B cell (primary cell): Measurements from ENCODE around the gene LILRB4. TPM values are rescaled to one million over a fixed set of nuclear protein-coding genes. Genes with fewer than 3 reads are reported as not detected.
"Not testable (repeated sequence)": the region's sequence is repeated elsewhere in the genome, so short reads cannot be mapped to it uniquely, and the experiment has no call there.

Experiments
- ATAC-seq: fragments of 200-7000 bp; cut with Tn5 transposase; one replicate; pipeline ENCODE4 v1.10.0; 2021; ENCODE audit warnings: low read depth, mild to moderate bottlenecking, moderate number of reproducible peaks, moderate library complexity
- CTCF ChIA-PET: fragments of 350-600 bp; sonication (Branson Sonifier 250); formaldehyde crosslinking; loops from one replicate; lab custom pipeline; 2021; ENCODE audit warnings: antibody characterized with exemption, inconsistent platforms; lab: Charles Lee
- POLR2A ChIA-PET: fragments of 350-600 bp; sonication (Branson Sonifier 250); formaldehyde crosslinking; loops from one replicate; lab custom pipeline; 2021; ENCODE audit warnings: antibody characterized with exemption; lab: Charles Lee
- DNase-seq: peaks from one replicate; pipeline ENCODE4 v3.0.0; 2013
- H2AFZ ChIP-seq: 2 replicates; pipeline ENCODE4 v1.6.1; 2012; ENCODE audit warnings: mild to moderate bottlenecking, low read depth, low read length; ENCODE audit not compliant: insufficient read depth, poor library complexity, severe bottlenecking
- H3K27ac ChIP-seq, 2 donors: 1 replicate in 1 of 2; 2 replicates in 1 of 2; pipeline ENCODE4 v1.5.1; 2012 to 2013; ENCODE audit warnings: low read length in 2 of 2, mild to moderate bottlenecking in 2 of 2, moderate library complexity in 1 of 2
- H3K27me3 ChIP-seq, 4 experiments: fragments of 200-600 bp in 1 of 4; sonication (generic) in 1 of 4; replicated peaks in 1 of 4; 1 replicate in 2 of 4; 2 replicates in 2 of 4; pipeline versions ENCODE4 v1.6.1 to v1.7.0; 2013 to 2016; ENCODE audit warnings: low read length in 3 of 4, mild to moderate bottlenecking in 2 of 4, mixed read lengths in 1 of 4, moderate library complexity in 1 of 4; ENCODE audit not compliant: insufficient read depth in 4 of 4, control insufficient read depth in 3 of 4; ENCODE audit errors: control extremely low read depth in 1 of 4
- H3K36me3 ChIP-seq, 2 experiments: replicated peaks in 1 of 2; 1 replicate in 1 of 2; 2 replicates in 1 of 2; pipeline versions ENCODE4 v1.6.1 to v1.7.1; 2013; ENCODE audit warnings: low read length in 1 of 2; ENCODE audit not compliant: insufficient read depth in 2 of 2, control insufficient read depth in 1 of 2; ENCODE audit errors: control extremely low read depth in 1 of 2, extremely low read depth in 1 of 2
- H3K4me1 ChIP-seq, 2 donors: fragments of 200-600 bp in 1 of 2; sonication (generic) in 1 of 2; 1 replicate in 1 of 2; 2 replicates in 1 of 2; pipeline versions ENCODE4 v1.5.1 to v1.6.1; 2013 to 2017; ENCODE audit warnings: low read length in 2 of 2; ENCODE audit not compliant: control insufficient read depth in 2 of 2, insufficient read depth in 2 of 2
- H3K4me2 ChIP-seq: replicated peaks from 2 replicates; pipeline ENCODE3; 2012; ENCODE audit warnings: mild to moderate bottlenecking, low read depth, low read length; ENCODE audit not compliant: poor library complexity, severe bottlenecking
- H3K4me3 ChIP-seq, 5 experiments: fragments of 200-600 bp in 1 of 5; sonication (generic) in 1 of 5; 1 replicate in 3 of 5; 2 replicates in 2 of 5; pipeline versions ENCODE4 v1.5.1 to v1.7.0; 2011 to 2016; ENCODE audit warnings: low read length in 4 of 5, mild to moderate bottlenecking in 4 of 5, low read depth in 2 of 5, control low read depth in 1 of 5, moderate library complexity in 1 of 5; ENCODE audit not compliant: insufficient read depth in 1 of 5; ENCODE audit errors: control extremely low read depth in 1 of 5, extremely low read depth in 1 of 5
- H3K79me2 ChIP-seq: fragments of 200-600 bp; sonication (generic); one replicate; pipeline ENCODE4 v1.6.0; 2016; ENCODE audit warnings: low read length; ENCODE audit not compliant: control insufficient read depth, insufficient read depth
- H3K9ac ChIP-seq: fragments of 200-600 bp; sonication (generic); 2 replicates; pipeline ENCODE4 v1.6.1; 2017; ENCODE audit warnings: mild to moderate bottlenecking, low read length, moderate library complexity
- H3K9me3 ChIP-seq, 3 donors: one replicate each; pipeline versions ENCODE4 v1.6.1 to v1.7.1; 2013; ENCODE audit warnings: low read length in 2 of 3; ENCODE audit not compliant: control insufficient read depth in 2 of 3, insufficient read depth in 1 of 3; ENCODE audit errors: control extremely low read depth in 1 of 3
- H4K20me1 ChIP-seq: 2 replicates; pipeline ENCODE4 v1.6.0; 2012; ENCODE audit warnings: mild to moderate bottlenecking, low read length; ENCODE audit not compliant: insufficient read depth, control insufficient read depth, poor library complexity, severe bottlenecking
- H3K27ac Mint-ChIP-seq: one replicate; pipeline ENCODE4 v1.8.0; 2021; ENCODE audit warnings: mixed read lengths
- H3K27me3 Mint-ChIP-seq: one replicate; pipeline ENCODE4 v1.8.0; 2021; ENCODE audit warnings: mixed read lengths
- H3K4me1 Mint-ChIP-seq: one replicate; pipeline ENCODE4 v1.8.0; 2021; ENCODE audit warnings: mixed read lengths
- H3K4me3 Mint-ChIP-seq: one replicate; pipeline ENCODE4 v1.8.0; 2021; ENCODE audit warnings: mixed read lengths
- H3K9me3 Mint-ChIP-seq: one replicate; pipeline ENCODE4 v1.8.0; 2022; ENCODE audit warnings: mixed read lengths; ENCODE audit not compliant: insufficient read depth
- CTCF ChIP-seq: fragments of 200-600 bp; IDR thresholded peaks from one replicate; pipeline ENCODE4 v1.8.0; 2022; ENCODE audit warnings: antibody characterized with exemption, mild to moderate bottlenecking
- EZH2 ChIP-seq: IDR thresholded peaks from 2 replicates; pipeline ENCODE4 v1.6.1; 2012; ENCODE audit warnings: borderline replicate concordance, low read depth, mild to moderate bottlenecking, moderate library complexity, low read length; ENCODE audit not compliant: insufficient read depth, poor library complexity, severe bottlenecking
- WGBS: methylation state at CpG from one replicate; pipeline ENCODE4 v1.1.5; 2013; ENCODE audit warnings: missing lambda C conversion rate; ENCODE audit not compliant: insufficient coverage; 5-methylcytosine and 5-hydroxymethylcytosine counted together
- intact Hi-C: fragments of 100-400 bp; cut with micrococcal nuclease; formaldehyde crosslinking; loops from one replicate; pipeline ENCODE4 v1.10.0; 2022
- polyA plus RNA-seq: library from polyadenylated mRNA; depleted of rRNA; stranded (reverse); fragments of >200 nt; gene quantifications from 2 replicates; pipeline ENCODE4 v1.2.3, GENCODE V29; 2012
- total RNA-seq, 2 donors: library from RNA; stranded (reverse); fragments of 120-200 nt in 1 of 2; gene quantifications; 1 replicate in 1 of 2; 2 replicates in 1 of 2; pipeline versions ENCODE4 v1.2.3 to v1.2.4, GENCODE V29; 2013 to 2022

LILRB4 gene
- total and polyA plus RNA-seq, 2 donors (not counting 1 experiment from before 2014, with no cell fraction given) = 1.1 to 2.8 TPM

- H2AFZ ChIP-seq, H3K9me3 Mint-ChIP-seq, H3K9me3 ChIP-seq, CTCF ChIA-PET, H3K27me3 Mint-ChIP-seq, intact Hi-C loops, H3K27me3 ChIP-seq, POLR2A ChIA-PET: not testable (repeated sequence)
- Histone ChIP-seq H3K27ac (peak overlapping the region; percentile 86 to 87), H3K4me2 (peak overlapping the region; percentile 66), H3K4me1 (peaks cover 83 to 87% of the 10 kb centered on the region in 2 donors), H3K9ac (peak overlapping the region; percentile 46), H3K36me3 (peaks cover 3 to 28% of the 10 kb centered on the region in 2 experiments), H3K79me2 (peaks cover 93% of the 10 kb centered on the region), H4K20me1 (peaks cover 17% of the 10 kb centered on the region), H3K4me3 (peak overlapping the region in 2 of 5 experiments; percentile 24 to 29)
- DNase-seq (peak; percentile 52), ATAC-seq (peak; percentile 82)
- Mint-ChIP-seq H3K27ac (peak overlapping the region; percentile 98), H3K4me3 (peak overlapping the region; percentile 90), H3K4me1 (peaks cover 87% of the 10 kb centered on the region)
- 58% methylated on average over 7 of the region's 15 CpGs for WGBS
Observed at GRCh38 chr19:54624934-54625730, 37.7 kb upstream of the LILRB4 start.

- Histone ChIP-seq H3K4me2 (no peak overlapping the region), H2AFZ (no peak overlapping the region), H3K36me3 (peaks cover 3 to 33% of the 10 kb centered on the region in 2 experiments), H3K9ac (no peak overlapping the region), H3K4me3 (no peak overlapping the region), H3K27me3 (no peaks in the 10 kb centered on the region), H3K79me2 (peaks cover 93% of the 10 kb centered on the region), H4K20me1 (peaks cover 28% of the 10 kb centered on the region), H3K4me1 (peaks cover 85 to 86% of the 10 kb centered on the region in 2 donors), H3K27ac (peak overlapping the region in 1 of 2 donors; percentile 87), H3K9me3 (peaks cover 0 to 8% (median 0%) of the 10 kb centered on the region in 3 donors)
- ChIA-PET CTCF (interaction anchor here (1.2 to 1.6 kb wide), 4 partner anchors 9 to 145 kb away, joined by 3 to 6 read pairs (median 4); no protein-coding TSS in a partner anchor), POLR2A (interaction anchor here (1.5 kb wide), 1 partner anchor 10 kb away, joined by 4 read pairs; no protein-coding TSS in a partner anchor)
- Mint-ChIP-seq H3K27me3 (no peaks in the 10 kb centered on the region), H3K9me3 (no peaks in the 10 kb centered on the region), H3K4me1 (peaks cover 86% of the 10 kb centered on the region), H3K4me3 (no peak overlapping the region), H3K27ac (peak overlapping the region; percentile 92)
- no peak for ATAC-seq
- no peak for DNase-seq
- TF ChIP-seq EZH2 = no peak
- no peak for TF ChIP-seq CTCF
- 98% methylated on average over 8 of the region's 8 CpGs for WGBS
- intact Hi-C loops = no loop called here
Observed at GRCh38 chr19:54626757-54627156, 36.0 kb upstream of the LILRB4 start.

- H3K9me3 ChIP-seq, POLR2A ChIA-PET, H2AFZ ChIP-seq, H3K4me3 ChIP-seq, H3K9ac ChIP-seq, H3K9me3 Mint-ChIP-seq, H3K27me3 ChIP-seq, H3K27me3 Mint-ChIP-seq, DNase-seq, ATAC-seq, intact Hi-C loops: not testable (repeated sequence)
- peak overlapping the region; percentile 92 for H3K27ac Mint-ChIP-seq
- H3K4me1 Mint-ChIP-seq = peaks cover 74% of the 10 kb centered on the region
- CTCF ChIA-PET = interaction anchor here (1.1 to 1.6 kb wide), 3 partner anchors 26 to 146 kb away, joined by 3 to 6 read pairs (median 5); no protein-coding TSS in a partner anchor
- Histone ChIP-seq H3K27ac (peak overlapping the region; percentile 28 to 87), H4K20me1 (peaks cover 39% of the 10 kb centered on the region), H3K79me2 (peaks cover 85% of the 10 kb centered on the region), H3K4me2 (peak overlapping the region; percentile 22), H3K36me3 (peaks cover 3 to 44% of the 10 kb centered on the region in 2 experiments), H3K4me1 (peaks cover 75 to 78% of the 10 kb centered on the region in 2 donors)
- WGBS = 94% methylated on average over 4 of the region's 4 CpGs
- H3K4me3 Mint-ChIP-seq = peak overlapping the region; percentile 23
Observed at GRCh38 chr19:54627912-54628311, 34.9 kb upstream of the LILRB4 start.
